H9 (cell line): ENCODE results near the gene RECQL. TPM values are rescaled to one million over a fixed set of nuclear protein-coding genes. Genes with fewer than 3 reads are reported as not detected.

Experiments
- DNase-seq: peaks from one replicate; pipeline ENCODE4 v3.0.0-alpha.2; 2017
- H2AFZ ChIP-seq: one replicate; pipeline ENCODE4 v1.6.1; 2013; ENCODE audit warnings: mild to moderate bottlenecking, low read length, control low read depth, moderate library complexity
- H2AK5ac ChIP-seq: 2 replicates; pipeline ENCODE4 v1.6.1; 2013; ENCODE audit warnings: low read length, control low read depth, mixed read lengths; ENCODE audit not compliant: insufficient read length
- H2BK120ac ChIP-seq: one replicate; pipeline ENCODE4 v1.6.1; 2013; ENCODE audit warnings: low read depth, mild to moderate bottlenecking, low read length, control low read depth, inconsistent platforms; ENCODE audit not compliant: poor library complexity, severe bottlenecking
- H2BK12ac ChIP-seq: 2 replicates; pipeline ENCODE4 v1.6.1; 2013; ENCODE audit warnings: low read length, control low read depth, mixed read lengths, low read depth; ENCODE audit not compliant: insufficient read length
- H2BK15ac ChIP-seq: 2 replicates; pipeline ENCODE4 v1.6.1; 2013; ENCODE audit warnings: low read depth, low read length, control low read depth
- H2BK20ac ChIP-seq: one replicate; pipeline ENCODE4 v1.6.1; 2013; ENCODE audit warnings: low read depth, mild to moderate bottlenecking, low read length, control low read depth, inconsistent platforms; ENCODE audit not compliant: poor library complexity, severe bottlenecking
- H2BK5ac ChIP-seq: 2 replicates; pipeline ENCODE4 v1.6.1; 2013; ENCODE audit warnings: low read length, control low read depth, mixed read lengths; ENCODE audit not compliant: insufficient read length
- H3K14ac ChIP-seq: 2 replicates; pipeline ENCODE4 v1.6.1; 2013; ENCODE audit warnings: low read length, control low read depth; ENCODE audit not compliant: insufficient read depth
- H3K18ac ChIP-seq: 2 replicates; pipeline ENCODE4 v1.6.1; 2013; ENCODE audit warnings: low read depth, mild to moderate bottlenecking, mixed read lengths, low read length, control low read depth; ENCODE audit not compliant: insufficient read length
- H3K23ac ChIP-seq: 2 replicates; pipeline ENCODE4 v1.6.1; 2013; ENCODE audit warnings: low read length, control low read depth, mixed read lengths, low read depth; ENCODE audit not compliant: insufficient read length
- H3K23me2 ChIP-seq: 2 replicates; pipeline ENCODE4 v1.6.1; 2013; ENCODE audit warnings: low read depth, mild to moderate bottlenecking, mixed read lengths, low read length, control low read depth; ENCODE audit not compliant: insufficient read length, poor library complexity, severe bottlenecking
- H3K27ac ChIP-seq: 2 replicates; pipeline ENCODE4 v1.5.1; 2013; ENCODE audit warnings: low read length, control low read depth, mixed read lengths, low read depth; ENCODE audit not compliant: insufficient read length
- H3K27me3 ChIP-seq: 2 replicates; pipeline ENCODE4 v1.6.1; 2013; ENCODE audit warnings: low read length, control low read depth, inconsistent platforms; ENCODE audit not compliant: insufficient read depth
- H3K4ac ChIP-seq: 2 replicates; pipeline ENCODE4 v1.6.1; 2013; ENCODE audit warnings: low read depth, mild to moderate bottlenecking, control low read depth, inconsistent platforms, low read length, moderate library complexity
- H3K4me1 ChIP-seq: 2 replicates; pipeline ENCODE4 v1.6.1; 2013; ENCODE audit warnings: low read length, control low read depth, inconsistent platforms; ENCODE audit not compliant: insufficient read depth
- H3K4me2 ChIP-seq: 2 replicates; pipeline ENCODE4 v1.6.1; 2013; ENCODE audit warnings: low read length, control low read depth, mixed read lengths; ENCODE audit not compliant: insufficient read length, insufficient read depth
- H3K56ac ChIP-seq: 2 replicates; pipeline ENCODE4 v1.6.1; 2013; ENCODE audit warnings: low read depth, mild to moderate bottlenecking, mixed read lengths, low read length, control low read depth; ENCODE audit not compliant: insufficient read length
- H3K79me1 ChIP-seq: 2 replicates; pipeline ENCODE4 v1.6.1; 2013; ENCODE audit warnings: low read depth, mild to moderate bottlenecking, moderate library complexity, low read length, control low read depth, inconsistent platforms; ENCODE audit not compliant: insufficient read depth, poor library complexity, severe bottlenecking
- H3K79me2 ChIP-seq: 2 replicates; pipeline ENCODE4 v1.6.1; 2013; ENCODE audit warnings: low read length, control low read depth, inconsistent platforms; ENCODE audit not compliant: insufficient read depth
- H3K9ac ChIP-seq: 2 replicates; pipeline ENCODE4 v1.6.1; 2013; ENCODE audit warnings: low read length, control low read depth, mixed read lengths; ENCODE audit not compliant: insufficient read length; ENCODE audit errors: extremely low read depth
- H3K9me3 ChIP-seq: one replicate; pipeline ENCODE4 v1.6.1; 2013; ENCODE audit warnings: low read depth, low read length, inconsistent platforms; ENCODE audit not compliant: control insufficient read depth
- H3T11ph ChIP-seq: one replicate; pipeline ENCODE4 v1.6.1; 2013; ENCODE audit warnings: mild to moderate bottlenecking, low read length, control low read depth, inconsistent platforms
- H4K20me1 ChIP-seq: one replicate; pipeline ENCODE4 v1.6.1; 2013; ENCODE audit not compliant: control insufficient read depth, insufficient read length, insufficient read depth
- H4K5ac ChIP-seq: 2 replicates; pipeline ENCODE4 v1.6.1; 2013; ENCODE audit warnings: low read depth, mild to moderate bottlenecking, mixed read lengths, low read length, control low read depth; ENCODE audit not compliant: insufficient read length
- H4K8ac ChIP-seq: replicated peaks from 2 replicates; pipeline ENCODE4 v1.6.1; 2013; ENCODE audit warnings: low read length, control low read depth, mixed read lengths, low read depth; ENCODE audit not compliant: insufficient read length
- H4K91ac ChIP-seq: 2 replicates; pipeline ENCODE4 v1.6.1; 2013; ENCODE audit warnings: low read depth, mild to moderate bottlenecking, moderate library complexity, mixed read lengths, low read length, control low read depth; ENCODE audit not compliant: insufficient read length
- H3K27ac Mint-ChIP-seq, 3 experiments: 2 replicates in 2 of 3; 3 replicates in 1 of 3; pipeline ENCODE4 v1.8.0; 2020 to 2021; ENCODE audit warnings: mixed read lengths in 3 of 3, mild to moderate bottlenecking in 1 of 3, moderate library complexity in 1 of 3
- H3K27me3 Mint-ChIP-seq: 2 replicates; pipeline ENCODE4 v1.8.0; 2021; ENCODE audit warnings: low read depth, mild to moderate bottlenecking, moderate library complexity, mixed read lengths
- H3K36me3 Mint-ChIP-seq, 3 experiments: 2 replicates in 2 of 3; 3 replicates in 1 of 3; pipeline ENCODE4 v1.8.0; 2020 to 2021; ENCODE audit warnings: low read depth in 3 of 3, mixed read lengths in 3 of 3; ENCODE audit not compliant: insufficient read depth in 1 of 3
- H3K4me1 Mint-ChIP-seq, 2 experiments: 2 replicates each; pipeline ENCODE4 v1.8.0; 2020; ENCODE audit warnings: mixed read lengths in 2 of 2
- H3K4me3 Mint-ChIP-seq, 2 experiments: 2 replicates in 1 of 2; 3 replicates in 1 of 2; pipeline ENCODE4 v1.8.0; 2020 to 2021; ENCODE audit warnings: mild to moderate bottlenecking in 2 of 2, mixed read lengths in 2 of 2, moderate library complexity in 1 of 2
- H3K9me3 Mint-ChIP-seq, 2 experiments: 2 replicates in 1 of 2; 3 replicates in 1 of 2; pipeline ENCODE4 v1.8.0; 2020; ENCODE audit warnings: mild to moderate bottlenecking in 2 of 2, mixed read lengths in 2 of 2, moderate library complexity in 1 of 2
- CTCF ChIP-seq: fragments of 200-600 bp; sonication (generic); conservative IDR thresholded peaks from 3 replicates; pipeline ENCODE4 v1.8.0; 2021; ENCODE audit warnings: antibody characterized with exemption, mild to moderate bottlenecking
- WGBS: extraction: QIAGEN DNeasy Blood & Tissue Kit; methylation state at CpG from one replicate; pipeline ENCODE4 v1.1.7; 2013; ENCODE audit warnings: missing lambda C conversion rate, low lambda C conversion rate, mixed read lengths; ENCODE audit not compliant: insufficient read length; ENCODE audit errors: extremely low coverage; 5-methylcytosine and 5-hydroxymethylcytosine counted together
- total RNA-seq: library from RNA; stranded (reverse); gene quantifications from 2 replicates; pipeline ENCODE4 v1.2.1, GENCODE V29; 2021

RECQL gene
- total RNA-seq, 1 experiment from 2014 or later = 41.0 TPM

GRCh38 chr12:21521541-21521940 is 20.1 kb upstream of the RECQL start:
- peaks cover 2 to 5% of the 10 kb centered on the region in 2 experiments; a peak in 1 of 4 replicates for H3K4me1 Mint-ChIP-seq
- Histone ChIP-seq H2AFZ (no peak overlapping the region), H3K14ac (no peak overlapping the region), H2AK5ac (no peak overlapping the region), H3K23me2 (no peaks in the 10 kb centered on the region), H3K9me3 (no peaks in the 10 kb centered on the region), H3K4me1 (no peaks in the 10 kb centered on the region), H3K23ac (no peak overlapping the region), H4K20me1 (no peaks in the 10 kb centered on the region), H3K79me1 (no peaks in the 10 kb centered on the region), H2BK12ac (no peak overlapping the region), H3K9ac (no peak overlapping the region), H3T11ph (no peak overlapping the region), H3K18ac (no peak overlapping the region), H2BK120ac (no peak overlapping the region), H2BK15ac (no peak overlapping the region), H3K27me3 (peaks cover 3% of the 10 kb centered on the region; the same call in 1 of the 2 replicates), H2BK5ac (no peak overlapping the region), H3K79me2 (no peaks in the 10 kb centered on the region), H4K8ac (no peak overlapping the region), H3K4ac (no peak overlapping the region), H3K56ac (no peak overlapping the region), H4K91ac (no peak overlapping the region), H2BK20ac (no peak overlapping the region), H4K5ac (no peak overlapping the region), H3K27ac (no peak overlapping the region), H3K4me2 (no peak overlapping the region)
- H3K9me3 Mint-ChIP-seq = peaks cover 0 to 4% of the 10 kb centered on the region in 2 experiments; a peak in 1 of 5 replicates
- peaks cover 18% of the 10 kb centered on the region for H3K27me3 Mint-ChIP-seq
- no peak overlapping the region for H3K27ac Mint-ChIP-seq
- WGBS = no CpG with 5 or more reads among the region's 1 CpG
- no peak overlapping the region for H3K4me3 Mint-ChIP-seq
- peaks cover 0 to 3% (median 0%) of the 10 kb centered on the region in 3 experiments; a peak in 3 of 7 replicates for H3K36me3 Mint-ChIP-seq
- no peak for TF ChIP-seq CTCF
- DNase-seq = no peak
